H1 (cell line): ENCODE data around the gene NUCB1.

Source experiments
- CHD2 ChIP-seq: IDR thresholded peaks from 2 replicates; pipeline ENCODE4 v1.6.1; 2012; ENCODE audit warnings: low read length, improper control_type of control experiment
- CREB1 ChIP-seq: IDR thresholded peaks from 2 replicates; pipeline ENCODE4 v1.6.1; 2012; ENCODE audit warnings: inconsistent platforms
- CTCF ChIP-seq, 3 experiments: IDR thresholded peaks; 1 replicate in 2 of 3; 2 replicates in 1 of 3; pipeline versions ENCODE4 v1.5.1 to v1.6.1; 2011; ENCODE audit warnings: low read length in 3 of 3, mild to moderate bottlenecking in 3 of 3, inconsistent platforms in 2 of 3, low read depth in 1 of 3, moderate library complexity in 1 of 3; ENCODE audit not compliant: insufficient read depth in 1 of 3; ENCODE audit errors: control extremely low read depth in 1 of 3
- POLR2AphosphoS5 ChIP-seq: IDR thresholded peaks from 2 replicates; pipeline ENCODE4 v1.6.1; 2011; ENCODE audit warnings: low read depth, low read length
- YY1 ChIP-seq: IDR thresholded peaks from 2 replicates; pipeline ENCODE4 v1.6.1; 2011; ENCODE audit warnings: low read depth, mild to moderate bottlenecking, low read length

DNA sequence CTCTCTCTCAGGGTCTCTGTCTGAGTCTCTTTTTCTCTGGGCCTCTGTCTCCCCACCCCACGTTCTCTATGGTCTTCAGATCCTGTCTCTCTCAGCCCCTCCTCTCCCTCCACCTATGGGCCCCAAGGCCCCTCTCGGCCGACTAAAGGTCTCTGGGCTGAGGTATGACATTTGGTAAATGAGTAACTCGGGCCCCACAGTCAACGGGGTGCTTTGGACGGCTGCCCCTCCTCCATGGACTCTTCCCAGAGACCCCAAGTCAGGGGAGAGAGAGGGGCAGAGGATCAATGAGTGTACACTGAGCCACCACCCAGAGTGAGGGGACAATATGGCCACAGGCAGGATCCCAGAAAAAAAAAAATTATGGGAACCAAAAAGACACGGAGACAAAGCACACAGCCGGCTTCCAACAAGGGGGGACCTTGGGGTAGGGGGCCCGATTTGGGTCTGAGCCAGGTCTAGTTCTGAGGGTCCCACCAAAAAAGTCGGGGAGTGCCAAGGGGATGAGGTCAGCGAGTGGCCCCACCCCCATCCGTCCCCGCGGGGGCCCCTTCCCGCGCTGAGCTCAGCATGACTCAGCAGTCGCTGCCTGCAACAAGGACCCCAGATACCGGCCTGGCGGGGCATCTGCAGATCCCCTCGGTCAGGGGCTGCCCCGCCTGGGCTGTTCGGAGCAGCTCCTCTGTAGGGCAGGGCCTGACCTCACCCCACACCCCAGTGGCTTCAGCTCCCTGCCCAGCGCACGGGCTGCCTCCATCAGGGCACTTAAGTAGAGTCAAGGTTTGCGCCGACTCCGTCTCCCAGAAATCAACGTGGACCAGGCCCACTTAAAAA lies 63.5 kb downstream of the NUCB1 start:
- no peak for TF ChIP-seq CTCF (IDR thresholded peaks at IDR 0.05; ENCODE audit: control extremely low read depth in 1 of 3, insufficient read depth in 1 of 3, low read depth in 1 of 3, low read length in 3 of 3)
- peak; percentile 34 for TF ChIP-seq CREB1
- peak; percentile 25; the same call in 1 of the 2 replicates for TF ChIP-seq YY1
- peak; percentile 43; the same call in 1 of the 2 replicates for TF ChIP-seq CHD2
- TF ChIP-seq POLR2AphosphoS5: peak; percentile 78
